HG02798 (cell line): Measurements from ENCODE around the gene RELL2.

ENCODE experiments used
- ATAC-seq: cut with Tn5 transposase; IDR thresholded peaks from one replicate; pipeline ENCODE4 v1.9.1; 2021; ENCODE audit warnings: mild to moderate bottlenecking; ENCODE audit not compliant: unreplicated experiment, poor library complexity

RELL2 gene

GRCh38 chr5:141618030-141618803 is 18.6 kb upstream of the RELL2 start:
- peak; percentile 22 for ATAC-seq

DNA sequence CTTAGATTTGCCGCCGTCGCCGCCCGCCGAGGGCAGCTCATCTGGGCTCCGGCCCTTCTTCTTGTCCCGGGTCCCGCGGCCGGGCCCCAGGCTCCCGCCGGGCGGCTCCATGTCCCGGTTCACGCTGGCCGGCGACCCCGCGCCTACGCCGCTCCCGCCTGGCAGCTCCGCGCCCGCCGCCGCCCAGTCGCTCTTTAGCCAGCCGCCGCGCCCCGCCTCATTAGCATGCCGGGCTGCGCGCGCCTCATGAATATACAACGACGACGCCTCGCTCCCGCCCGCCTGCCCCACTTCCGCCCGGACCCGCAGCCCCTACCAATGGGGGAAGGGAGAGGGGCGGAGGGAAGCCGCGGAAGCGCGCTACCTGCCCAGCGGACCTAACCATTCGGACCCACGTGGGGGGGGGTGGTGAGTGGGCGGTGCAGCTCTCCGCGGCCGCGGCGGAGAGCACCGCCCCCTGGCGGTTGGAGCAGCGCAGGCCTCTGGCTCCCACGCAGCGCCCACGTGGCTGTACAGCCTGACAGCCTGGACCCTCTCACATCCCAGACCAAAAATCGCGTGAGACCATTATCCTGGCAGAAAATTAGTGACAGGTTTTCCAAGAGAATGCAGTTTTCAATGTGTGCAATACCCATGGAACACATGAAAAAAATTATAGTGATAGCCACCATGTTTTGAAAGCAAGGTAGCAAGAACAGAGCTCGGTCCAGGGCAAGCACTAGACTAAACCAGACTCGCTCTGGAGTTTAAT is 17.8 kb upstream of the RELL2 start, which contains the start of gene DIAPH1:
Gene DIAPH1, minus strand, starts transcription at position 197 of the 751 bp plus-strand sequence. Its CDS starts 86 bp downstream, at position 111.
- ATAC-seq: peak; percentile 87

- ATAC-seq: peak; percentile 51
These were observed 13.6 kb upstream of the RELL2 start for GRCh38 chr5:141623186-141623585.

DNA sequence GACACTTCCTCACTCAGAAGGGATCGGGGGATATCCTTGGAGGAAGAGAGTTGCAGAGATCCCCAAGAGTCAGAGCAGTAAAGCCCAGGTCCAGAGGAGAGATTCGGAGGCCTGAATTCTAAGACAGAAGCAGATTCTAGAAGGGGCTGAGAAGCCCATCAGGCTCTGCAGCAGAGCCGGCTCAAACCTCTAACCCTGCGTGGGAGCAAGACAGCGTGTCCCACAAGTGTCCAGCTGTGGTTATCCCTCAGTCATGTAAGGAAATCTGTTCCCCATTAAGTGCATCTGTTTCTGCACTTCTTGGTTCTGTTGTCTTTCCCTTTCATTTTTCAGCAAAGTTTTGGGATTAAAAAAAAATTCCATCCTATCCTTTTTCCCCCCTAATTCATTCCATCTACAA is 13.2 kb upstream of the RELL2 start:
- ATAC-seq: no peak

DNA sequence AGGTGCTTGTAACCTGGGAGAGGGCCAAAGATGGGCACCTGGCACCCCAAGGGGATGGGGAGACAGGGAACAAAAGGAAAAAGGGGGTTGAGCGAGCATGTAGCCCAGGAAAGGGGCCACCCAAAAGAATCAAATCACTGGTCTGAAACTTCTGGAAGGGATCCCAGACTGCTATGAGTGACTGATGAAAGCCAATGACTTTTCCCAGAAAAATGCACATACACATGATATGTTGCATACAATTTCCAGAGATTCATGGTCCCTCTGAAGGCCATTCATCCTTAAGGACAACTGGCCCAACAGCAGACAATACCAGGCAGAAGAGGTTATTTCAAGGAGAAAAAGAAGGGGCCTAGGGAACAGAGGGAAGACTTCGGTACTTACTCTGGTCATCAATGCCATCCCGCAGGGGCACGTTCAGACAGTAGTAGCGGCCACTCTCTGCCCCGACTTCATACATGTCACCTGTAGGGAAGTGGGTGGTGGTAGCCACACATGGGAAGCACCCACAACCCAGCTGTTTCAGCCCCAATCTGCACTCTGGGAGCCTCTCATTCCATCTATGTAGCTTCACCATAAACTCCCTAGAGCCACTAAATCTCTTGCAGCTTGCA is 8.5 kb upstream of the RELL2 start:
- ATAC-seq: no peak

- no peak for ATAC-seq
These were observed 6.1 kb upstream of the RELL2 start for GRCh38 chr5:141630570-141631140.

DNA sequence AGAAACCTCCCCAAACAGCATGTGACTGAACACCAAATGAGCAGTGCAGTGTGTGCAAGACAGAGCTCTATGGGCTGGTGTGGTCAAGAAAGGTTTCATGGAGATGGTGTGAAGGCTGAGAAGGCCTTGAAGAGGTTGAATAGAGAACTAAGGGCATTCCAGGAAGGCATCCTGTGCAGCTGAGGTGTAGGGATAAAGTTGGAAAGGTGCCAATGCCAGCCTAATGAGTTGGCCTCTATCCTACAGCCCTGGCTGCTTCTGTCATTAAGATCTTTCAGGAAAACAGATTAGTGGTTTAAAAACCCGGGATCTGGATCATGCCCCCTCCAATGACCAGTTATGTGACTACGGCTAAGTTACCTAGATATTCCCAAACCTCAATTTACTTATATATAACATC is 4.1 kb upstream of the RELL2 start:
- ATAC-seq: no peak

DNA sequence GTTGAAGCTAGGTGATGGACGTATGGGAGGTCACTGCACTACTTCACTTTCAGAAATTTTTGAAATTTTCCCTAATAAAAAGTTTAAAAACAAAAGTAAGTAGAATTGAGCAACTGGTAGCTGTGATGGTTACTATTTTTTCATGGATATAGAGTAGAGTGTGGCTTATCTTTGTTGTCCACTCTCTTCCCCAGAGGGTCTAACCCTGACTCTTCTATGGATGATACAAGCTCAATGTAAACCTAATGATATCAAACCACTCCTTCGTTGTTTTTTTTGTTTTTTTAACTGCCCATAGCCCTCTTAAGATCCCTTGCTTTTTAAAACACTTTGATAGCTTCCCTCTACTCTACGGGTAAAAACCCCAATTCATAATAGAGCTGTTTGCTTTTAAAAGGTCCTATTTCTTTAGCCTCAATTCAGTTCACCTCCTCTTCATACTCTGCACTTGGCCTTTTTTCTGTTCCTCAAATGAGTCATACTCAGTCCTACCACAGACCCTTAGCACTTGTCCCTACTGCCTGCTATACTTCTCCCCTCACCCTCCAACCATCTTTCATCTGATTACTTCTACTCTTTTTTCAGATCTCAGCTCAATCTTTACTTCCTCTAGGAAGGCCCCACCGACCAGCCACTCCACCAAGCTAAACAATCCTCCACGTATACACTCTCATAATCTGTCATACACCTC is 2.8 kb upstream of the RELL2 start:
- ATAC-seq: peak; percentile 66

- no peak for ATAC-seq
These were observed 2.1 kb upstream of the RELL2 start for GRCh38 chr5:141634720-141635119.

DNA sequence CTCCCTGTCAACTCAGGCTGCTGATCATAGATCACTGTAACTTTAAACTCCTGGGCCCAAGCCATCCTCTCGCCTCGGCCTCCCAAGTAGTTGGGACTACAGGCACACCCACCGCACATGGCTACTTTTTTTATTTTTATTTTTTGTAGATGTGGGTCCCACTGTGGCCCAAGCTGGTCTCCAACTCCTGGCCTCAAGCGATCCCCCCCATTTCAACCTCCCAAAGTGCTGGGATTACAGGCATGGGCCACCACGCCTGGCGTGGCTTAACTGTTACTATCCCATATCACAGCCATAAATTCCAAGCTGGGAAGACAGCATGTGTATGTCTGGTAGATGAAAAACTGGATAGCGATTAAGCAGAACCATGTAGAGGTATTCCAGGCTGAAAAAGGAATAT is 1.2 kb upstream of the RELL2 start:
- no peak for ATAC-seq

GRCh38 chr5:141636106-141636412 is 738 bp upstream of the RELL2 start:
- no peak for ATAC-seq

DNA sequence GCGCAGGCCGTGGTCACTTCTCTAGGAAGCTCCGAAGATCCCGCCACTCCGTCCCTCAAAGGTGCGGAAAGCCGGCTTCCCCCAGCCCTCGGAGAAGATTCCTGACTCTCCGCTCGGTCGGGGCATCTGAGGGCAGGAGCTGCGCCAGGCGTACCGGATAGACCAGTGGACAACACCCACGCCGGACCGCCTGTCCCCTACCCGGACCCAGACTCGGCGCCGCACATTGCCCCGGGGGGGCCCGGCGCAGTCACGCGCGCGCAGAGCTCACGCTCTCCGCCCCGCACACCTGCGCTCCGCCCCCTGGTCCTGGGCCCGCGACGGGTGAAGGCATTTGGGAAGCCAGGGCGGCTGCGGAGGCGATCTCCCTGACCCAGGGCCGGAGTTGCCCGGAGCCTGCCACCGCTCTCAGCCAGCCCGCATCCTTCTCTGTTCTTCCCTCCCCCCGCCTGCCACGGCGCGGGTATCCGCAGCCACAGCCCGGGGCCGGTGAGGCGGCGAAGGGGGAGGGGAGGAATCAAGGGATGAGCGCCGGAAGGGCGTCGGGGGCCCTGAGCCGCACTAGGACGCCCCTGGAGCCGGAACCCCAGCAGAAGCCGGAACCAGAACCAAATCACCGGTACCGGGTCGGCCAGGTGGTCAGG is 448 bp downstream of the RELL2 start:
- ATAC-seq: peak; percentile 24

GRCh38 chr5:141637767-141638419 is 1.1 kb downstream of the RELL2 start:
- peak; percentile 21 for ATAC-seq

DNA sequence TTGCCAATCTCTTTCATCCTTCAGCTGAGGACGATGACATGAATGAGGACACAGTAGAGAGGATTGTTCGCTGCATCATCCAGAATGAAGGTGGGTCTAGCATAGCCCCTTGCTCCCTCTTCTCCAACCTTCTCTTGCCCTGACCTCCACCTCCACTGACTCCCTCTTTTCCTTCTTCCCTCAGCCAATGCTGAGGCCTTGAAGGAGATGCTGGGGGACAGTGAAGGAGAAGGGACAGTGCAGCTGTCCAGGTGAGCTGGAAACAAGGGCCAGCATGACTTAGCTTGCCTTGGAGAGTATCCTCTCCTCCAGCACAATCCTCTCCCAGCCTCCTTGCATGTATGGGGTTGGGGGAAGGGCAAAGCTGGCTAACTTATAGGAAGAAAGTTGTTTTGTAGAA is 2.0 kb downstream of the RELL2 start:
- ATAC-seq: no peak

DNA sequence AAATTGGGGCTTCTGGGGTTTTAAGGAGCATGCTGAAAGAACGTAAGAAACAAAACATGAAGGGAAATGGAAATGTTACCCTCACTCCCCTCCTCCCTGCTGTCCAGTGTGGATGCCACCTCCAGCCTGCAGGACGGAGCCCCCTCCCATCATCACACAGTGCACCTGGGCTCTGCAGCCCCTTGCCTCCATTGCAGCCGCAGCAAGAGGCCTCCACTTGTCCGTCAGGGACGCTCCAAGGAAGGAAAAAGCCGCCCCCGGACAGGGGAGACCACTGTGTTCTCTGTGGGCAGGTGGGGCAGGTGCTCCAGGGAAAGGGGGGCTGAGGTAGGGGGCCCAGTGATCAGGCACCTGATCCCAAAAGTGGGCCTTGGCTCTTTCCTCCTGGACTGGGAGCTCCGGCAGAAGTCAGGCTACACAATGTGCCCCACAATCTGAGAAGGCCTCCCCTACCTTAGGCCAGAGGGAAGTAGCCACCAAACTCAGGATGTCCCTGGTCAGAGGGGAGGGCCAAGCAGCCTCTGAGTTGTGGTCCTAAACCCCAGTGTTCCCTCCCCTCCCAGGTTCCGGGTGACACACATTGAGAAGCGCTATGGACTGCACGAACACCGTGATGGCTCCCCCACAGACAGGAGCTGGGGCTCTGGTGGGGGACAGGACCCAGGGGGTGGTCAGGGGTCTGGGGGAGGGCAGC is 2.7 kb downstream of the RELL2 start:
- ATAC-seq: no peak

GRCh38 chr5:141640051-141640415 is 3.2 kb downstream of the RELL2 start:
- ATAC-seq: no peak

DNA sequence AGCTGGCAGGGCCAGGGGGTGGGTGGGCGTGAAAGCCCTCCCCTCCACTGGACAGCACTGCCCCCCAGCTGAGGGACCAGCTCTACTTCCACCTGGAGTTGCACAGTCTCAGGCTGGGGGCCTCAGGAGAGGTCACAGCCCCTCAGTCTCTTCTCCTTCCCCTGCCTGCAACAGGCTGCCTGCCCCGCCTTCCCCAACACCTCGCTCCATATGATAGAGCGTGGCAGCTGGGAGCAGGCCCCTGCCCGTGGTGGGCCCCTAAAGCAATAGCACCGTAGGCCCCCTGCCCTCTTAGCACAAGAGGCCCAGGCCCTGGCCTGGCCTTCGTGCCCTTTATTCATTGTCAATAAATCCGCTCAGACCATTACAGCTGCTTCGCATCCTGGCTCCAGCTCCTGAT is 3.9 kb downstream of the RELL2 start:
- ATAC-seq: no peak

DNA sequence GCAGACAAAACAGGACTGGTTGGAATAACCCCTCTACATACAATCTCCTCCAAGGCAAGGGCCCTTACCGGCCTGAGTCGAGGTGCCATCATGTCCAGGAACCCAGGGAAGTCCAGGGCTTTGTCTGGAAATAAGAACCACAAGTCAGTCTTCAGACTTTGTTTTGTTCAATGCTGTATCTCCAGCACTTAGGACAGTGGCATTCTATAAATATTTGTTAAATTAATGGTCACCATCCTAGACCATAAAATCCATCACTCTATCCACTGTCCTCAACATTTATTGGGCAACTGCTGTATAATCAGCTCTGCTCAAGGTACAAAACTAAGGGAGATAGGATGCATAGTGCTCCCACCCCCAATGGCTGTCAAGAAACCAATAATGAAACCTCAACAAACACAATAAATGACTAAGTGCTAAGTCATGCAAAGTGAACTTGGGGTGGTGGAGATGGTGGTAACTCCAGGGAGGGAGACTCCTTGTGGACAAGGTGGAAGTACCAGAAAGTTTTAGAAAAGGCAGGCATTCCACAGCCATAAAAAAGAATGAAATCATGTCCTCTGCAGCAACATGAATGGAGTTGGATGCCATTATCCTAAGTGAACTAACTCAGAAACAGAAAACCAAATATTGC is 5.0 kb downstream of the RELL2 start:
- peak; percentile 55 for ATAC-seq

DNA sequence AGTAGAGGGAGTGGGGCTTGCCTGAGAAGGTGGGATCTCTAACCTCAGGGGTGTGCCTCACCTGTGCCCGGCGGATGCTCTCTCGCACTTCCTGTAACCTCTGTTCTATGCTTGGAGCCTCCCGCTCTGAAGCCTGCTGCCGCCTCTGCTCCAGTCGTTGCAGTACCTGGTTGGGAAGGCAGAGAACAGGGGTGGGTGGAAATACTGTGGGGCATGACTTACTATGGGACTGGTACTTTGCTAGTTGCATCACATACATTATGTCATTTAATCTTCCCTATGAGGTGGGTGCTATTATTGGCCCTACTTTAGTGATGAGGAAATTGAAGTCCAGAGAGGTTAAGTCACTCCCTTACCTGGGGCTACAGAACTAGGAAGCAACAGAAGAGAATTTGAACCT is 9.2 kb downstream of the RELL2 start:
- ATAC-seq: no peak
